Thyroid gland (tissue), 4 donors: ENCODE results near the gene MRPL10. TPM values are rescaled to one million over a fixed set of nuclear protein-coding genes. Genes with fewer than 3 reads are reported as not detected.
A peak's percentile ranks its signal among the peaks of the same experiment; 100 is the strongest.

Source experiments
- DNase-seq, 2 donors: peaks; one replicate each; pipeline ENCODE4 v3.0.0-alpha.2; 2019
- H3K27ac ChIP-seq, 3 donors: fragments of 200-600 bp; sonication (generic); 1 replicate in 2 of 3; 2 replicates in 1 of 3; pipeline ENCODE4 v1.5.1; 2016 to 2019; ENCODE audit warnings: mild to moderate bottlenecking in 1 of 3, moderate library complexity in 1 of 3
- H3K27me3 ChIP-seq: fragments of 200-600 bp; sonication (generic); one replicate; pipeline ENCODE4 v1.5.1; 2019
- H3K36me3 ChIP-seq, 2 donors: fragments of 200-600 bp; sonication (generic); one replicate each; pipeline ENCODE4 v1.5.1; 2016 to 2019
- H3K4me1 ChIP-seq, 2 donors: fragments of 200-600 bp; sonication (generic); one replicate each; pipeline ENCODE4 v1.5.1; 2017 to 2019
- H3K4me3 ChIP-seq, 3 donors: fragments of 200-600 bp; sonication (generic); replicated peaks in 1 of 3; 1 replicate in 2 of 3; 2 replicates in 1 of 3; pipeline ENCODE4 v1.5.1; 2016; ENCODE audit warnings: mild to moderate bottlenecking in 1 of 3
- H3K9me3 ChIP-seq: fragments of 200-600 bp; sonication (generic); one replicate; pipeline ENCODE4 v1.5.1; 2017
- CTCF ChIP-seq, 6 experiments: fragments of 200-600 bp in 3 of 6; fragments of 450-650 bp in 3 of 6; sonication (generic) in 3 of 6; IDR thresholded peaks; one replicate each; pipeline ENCODE4 v1.5.1; 2016 to 2019; ENCODE audit warnings: antibody characterized with exemption in 6 of 6, mild to moderate bottlenecking in 2 of 6, inconsistent platforms in 1 of 6, moderate library complexity in 1 of 6
- POLR2A ChIP-seq, 2 donors: fragments of 450-650 bp; IDR thresholded peaks; one replicate each; pipeline ENCODE4 v1.6.1; 2017; ENCODE audit warnings: antibody characterized with exemption in 2 of 2, mild to moderate bottlenecking in 2 of 2, moderate library complexity in 1 of 2
- WGBS, 2 donors: methylation state at CpG; one replicate each; pipeline ENCODE4 v1.1.5; 2017; 5-methylcytosine and 5-hydroxymethylcytosine counted together
- intact Hi-C: fragments of 100-400 bp; cut with DNase I; formaldehyde crosslinking; loops from one replicate; pipeline ENCODE4 v1.15.1; 2023
- total RNA-seq, 4 donors: library from RNA; depleted of rRNA; stranded (reverse); fragments of >200 nt; gene quantifications; one replicate each; pipeline ENCODE4 v1.2.3, GENCODE V29; 2016

MRPL10 gene
- total RNA-seq, 4 donors from 2014 or later, result 36.1 to 51.9 (median 39.1) TPM

GRCh38 chr17:47844227-47844626 is 12.9 kb upstream of the MRPL10 start:
- H3K4me1 ChIP-seq, result peaks cover 11 to 40% of the 10 kb centered on the region in 2 donors
- H3K27me3 ChIP-seq, result peaks cover 22% of the 10 kb centered on the region
- TF ChIP-seq CTCF (IDR thresholded peaks at IDR 0.05) (no peak), POLR2A (IDR thresholded peaks at IDR 0.05) (no peak)
- no peak for DNase-seq
- H3K36me3 ChIP-seq, result no peaks in the 10 kb centered on the region
- WGBS, 2 donors, result 78 to 81% methylated on average over 5 of the region's 5 CpGs
- H3K9me3 ChIP-seq, result no peaks in the 10 kb centered on the region
- no peak overlapping the region for H3K4me3 ChIP-seq
- intact Hi-C loops, result no loop called here
- H3K27ac ChIP-seq, result no peak overlapping the region

- Histone ChIP-seq H3K4me3 (no peak overlapping the region), H3K27me3 (peaks cover 18% of the 10 kb centered on the region), H3K27ac (no peak overlapping the region), H3K4me1 (peaks cover 11 to 40% of the 10 kb centered on the region in 2 donors), H3K9me3 (no peaks in the 10 kb centered on the region), H3K36me3 (peaks cover 3 to 5% of the 10 kb centered on the region in 2 donors)
- DNase-seq, result no peak
- intact Hi-C loops, result no loop called here
- TF ChIP-seq CTCF (IDR thresholded peaks at IDR 0.05), result peak in 1 of 6 experiments; percentile 5
- no peak for TF ChIP-seq POLR2A (IDR thresholded peaks at IDR 0.05)
- WGBS, 2 donors, result 25 to 26% methylated on average over 6 of the region's 6 CpGs
Observed at GRCh38 chr17:47843391-47843730, 12.0 kb upstream of the MRPL10 start.

- H3K27ac ChIP-seq, result peak overlapping the region; percentile 34 to 63 (median 62)
- H3K4me1 ChIP-seq, result peaks cover 11 to 26% of the 10 kb centered on the region in 2 donors
- H3K27me3 ChIP-seq, result peaks cover 5% of the 10 kb centered on the region
- intact Hi-C loops, result loop anchor here (2.0 kb wide), 1 partner anchor 47 kb away; no protein-coding TSS in a partner anchor
- no peaks in the 10 kb centered on the region for H3K9me3 ChIP-seq
- H3K4me3 ChIP-seq, result peak overlapping the region in 1 of 3 donors; percentile 77
- WGBS, 2 donors, result 66 to 70% methylated on average over 16 of the region's 16 CpGs
- no peak for DNase-seq
- peaks cover 6 to 8% of the 10 kb centered on the region in 2 donors for H3K36me3 ChIP-seq
- TF ChIP-seq POLR2A (IDR thresholded peaks at IDR 0.05) (no peak), CTCF (IDR thresholded peaks at IDR 0.05) (no peak)
Observed at GRCh38 chr17:47841488-47842291, 10.3 kb upstream of the MRPL10 start.

GRCh38 chr17:47840742-47841487 is 9.6 kb upstream of the MRPL10 start, which contains the start of gene SCRN2:
Gene SCRN2, minus strand, starts transcription at chr17:47841273. Its CDS starts 430 bp downstream, at chr17:47840843.
- peak in 5 of 6 experiments; percentile 93 to 99 (median 98) for TF ChIP-seq CTCF (IDR thresholded peaks at IDR 0.05)
- peak in 1 of 2 donors; percentile 59 for TF ChIP-seq POLR2A (IDR thresholded peaks at IDR 0.05)
- peaks cover 11 to 26% of the 10 kb centered on the region in 2 donors for H3K4me1 ChIP-seq
- intact Hi-C loops, result loop anchor here (2.0 kb wide), 1 partner anchor 48 kb away; no protein-coding TSS in a partner anchor
- 1 to 2% methylated on average over 15 to 31 of the region's 55 CpGs for WGBS, 2 donors
- H3K27ac ChIP-seq, result peak within 1 kb of the TSS; percentile 34 to 63 (median 62)
- peak; percentile 91 to 92 for DNase-seq
- H3K27me3 ChIP-seq, result no peaks in the 10 kb centered on the region
- peaks cover 6 to 11% of the 10 kb centered on the region in 2 donors for H3K36me3 ChIP-seq
- H3K9me3 ChIP-seq, result no peaks in the 10 kb centered on the region
- H3K4me3 ChIP-seq, result peak within 1 kb of the TSS; percentile 50 to 77 (median 53)
